ENCODE results near the gene PPM1H.

DNA sequence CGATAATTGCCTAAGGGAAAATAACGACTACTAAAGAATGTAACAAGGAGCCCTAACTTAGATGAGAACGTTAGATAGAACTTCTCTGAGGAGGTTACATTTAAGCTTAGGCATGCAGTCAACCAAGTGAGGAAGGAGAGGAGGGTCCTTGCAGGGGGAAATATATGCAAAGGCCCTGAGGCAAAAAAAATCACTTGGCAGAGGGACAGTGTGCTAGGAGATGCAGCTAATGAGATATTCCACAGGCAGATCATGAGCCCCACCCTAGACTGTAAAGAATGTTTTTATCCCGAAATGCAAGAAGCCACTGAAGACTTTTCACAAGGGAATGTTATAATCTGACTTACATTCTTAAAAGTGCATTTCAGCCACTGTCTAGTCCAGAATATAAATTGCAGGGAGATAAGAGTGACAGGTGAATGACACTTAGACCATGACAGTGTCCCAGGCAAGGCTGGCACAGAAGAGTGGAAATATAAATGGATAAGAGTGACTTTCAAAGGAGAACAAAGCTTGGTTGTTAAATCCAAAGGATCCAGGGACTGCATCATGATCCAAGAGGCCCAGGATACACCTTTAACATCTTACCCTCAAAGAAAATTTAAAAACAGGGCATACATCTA is 61.0 kb downstream of the PPM1H start:
- TF ChIP-seq, protein P1, sequence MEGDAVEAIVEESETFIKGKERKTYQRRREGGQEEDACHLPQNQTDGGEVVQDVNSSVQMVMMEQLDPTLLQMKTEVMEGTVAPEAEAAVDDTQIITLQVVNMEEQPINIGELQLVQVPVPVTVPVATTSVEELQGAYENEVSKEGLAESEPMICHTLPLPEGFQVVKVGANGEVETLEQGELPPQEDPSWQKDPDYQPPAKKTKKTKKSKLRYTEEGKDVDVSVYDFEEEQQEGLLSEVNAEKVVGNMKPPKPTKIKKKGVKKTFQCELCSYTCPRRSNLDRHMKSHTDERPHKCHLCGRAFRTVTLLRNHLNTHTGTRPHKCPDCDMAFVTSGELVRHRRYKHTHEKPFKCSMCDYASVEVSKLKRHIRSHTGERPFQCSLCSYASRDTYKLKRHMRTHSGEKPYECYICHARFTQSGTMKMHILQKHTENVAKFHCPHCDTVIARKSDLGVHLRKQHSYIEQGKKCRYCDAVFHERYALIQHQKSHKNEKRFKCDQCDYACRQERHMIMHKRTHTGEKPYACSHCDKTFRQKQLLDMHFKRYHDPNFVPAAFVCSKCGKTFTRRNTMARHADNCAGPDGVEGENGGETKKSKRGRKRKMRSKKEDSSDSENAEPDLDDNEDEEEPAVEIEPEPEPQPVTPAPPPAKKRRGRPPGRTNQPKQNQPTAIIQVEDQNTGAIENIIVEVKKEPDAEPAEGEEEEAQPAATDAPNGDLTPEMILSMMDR (IDR thresholded peaks at IDR 0.05; ENCODE audit: low read depth, low read length), result no peak
- no peak for TF ChIP-seq EZH2phosphoT487 (IDR thresholded peaks at IDR 0.05; ENCODE audit: low read depth)

All from OCI-LY3 (cell line).